ENCODE measurements around the gene TNFRSF1A. TPM values are rescaled to one million over a fixed set of nuclear protein-coding genes. Genes with fewer than 3 reads are reported as not detected.

Gene TNFRSF1A
- polyA plus RNA-seq, 1 donor from 2014 or later, result 4.5 TPM

- Histone ChIP-seq H4K20me1 (ENCODE audit: insufficient read depth) (no peaks in the 10 kb centered on the region), H3K4me2 (ENCODE audit: low read length) (no peak overlapping the region)
These were observed 60.6 kb downstream of the TNFRSF1A start for GRCh38 chr12:6281081-6281809.

GRCh38 chr12:6280672-6281071, 61.2 kb downstream of the TNFRSF1A start:
- TF ChIP-seq EP300 (conservative IDR thresholded peaks at IDR 0.05; ENCODE audit: poor library complexity, severe bottlenecking) (no peak), TAF1 (IDR thresholded peaks at IDR 0.05; ENCODE audit: low read depth) (no peak), POLR2AphosphoS5 (IDR thresholded peaks at IDR 0.05) (no peak), CTCF (IDR thresholded peaks at IDR 0.05; ENCODE audit: poor library complexity, severe bottlenecking) (no peak)
- Histone ChIP-seq H3K27ac (ENCODE audit: low read length) (no peak overlapping the region), H2AFZ (ENCODE audit: low read depth, low read length) (no peak overlapping the region), H3K9ac (ENCODE audit: low read length) (no peak overlapping the region), H3K9me2 (ENCODE audit: insufficient read depth, low read length) (no peaks in the 10 kb centered on the region), H3K4me2 (ENCODE audit: low read length) (no peak overlapping the region), H3K27me3 (ENCODE audit: insufficient read depth, low read depth, low read length) (peaks cover 13% of the 10 kb centered on the region), H3F3A (ENCODE audit: insufficient read depth, low read length, poor library complexity, severe bottlenecking) (no peaks in the 10 kb centered on the region), H3K79me2 (replicated peaks; ENCODE audit: insufficient read depth, low read length) (no peaks in the 10 kb centered on the region), H3K36me3 (ENCODE audit: insufficient read depth, low read length) (no peaks in the 10 kb centered on the region), H4K20me1 (ENCODE audit: insufficient read depth) (no peaks in the 10 kb centered on the region), H3K4me3 (ENCODE audit: low read length) (no peak overlapping the region), H3K9me3 (ENCODE audit: low read length) (no peaks in the 10 kb centered on the region)

More at GRCh38 chr12:6281081-6281809, 60.6 kb downstream of the TNFRSF1A start:
- Histone ChIP-seq H3K36me3 (ENCODE audit: insufficient read depth, low read length) (no peaks in the 10 kb centered on the region), H3K27ac (ENCODE audit: low read length) (no peak overlapping the region), H3K79me2 (replicated peaks; ENCODE audit: insufficient read depth, low read length) (no peaks in the 10 kb centered on the region), H3K9me3 (ENCODE audit: low read length) (no peaks in the 10 kb centered on the region), H3K9ac (ENCODE audit: low read length) (no peak overlapping the region), H2AFZ (ENCODE audit: low read depth, low read length) (no peak overlapping the region), H3F3A (ENCODE audit: insufficient read depth, low read length, poor library complexity, severe bottlenecking) (peaks cover 3% of the 10 kb centered on the region), H3K4me3 (ENCODE audit: low read length) (no peak overlapping the region), H3K9me2 (ENCODE audit: insufficient read depth, low read length) (no peaks in the 10 kb centered on the region), H3K27me3 (ENCODE audit: insufficient read depth, low read depth, low read length) (peaks cover 13% of the 10 kb centered on the region)
- TF ChIP-seq CTCF (IDR thresholded peaks at IDR 0.05; ENCODE audit: poor library complexity, severe bottlenecking) (no peak), EZH2 (IDR thresholded peaks at IDR 0.05; ENCODE audit: borderline replicate concordance, insufficient read depth, low read length, poor library complexity, severe bottlenecking) (no peak), TAF1 (IDR thresholded peaks at IDR 0.05; ENCODE audit: low read depth) (no peak), SMC3 (conservative IDR thresholded peaks at IDR 0.05; ENCODE audit: poor library complexity) (no peak), EP300 (conservative IDR thresholded peaks at IDR 0.05; ENCODE audit: poor library complexity, severe bottlenecking) (no peak), RAD21 (conservative IDR thresholded peaks at IDR 0.05) (no peak), MXI1 (conservative IDR thresholded peaks at IDR 0.05; ENCODE audit: poor library complexity, severe bottlenecking) (no peak), REST (IDR thresholded peaks at IDR 0.05; ENCODE audit: borderline replicate concordance) (no peak), POLR2AphosphoS5 (IDR thresholded peaks at IDR 0.05) (no peak)
